Type B pancreatic cell (in vitro differentiated cells): ENCODE measurements around the gene BDP1. TPM values are rescaled to one million over a fixed set of nuclear protein-coding genes. Genes with fewer than 3 reads are reported as not detected.
"Not testable (repeated sequence)": the region's sequence is repeated elsewhere in the genome, so short reads cannot be mapped to it uniquely, and the experiment has no call there.

Experiments
- DNase-seq: peaks from one replicate; pipeline ENCODE4 v3.0.0; 2021; ENCODE audit warnings: mixed read lengths; ENCODE audit not compliant: unreplicated experiment; ENCODE audit errors: extremely low spot score
- H3K27ac Mint-ChIP-seq: 2 replicates; pipeline ENCODE4 v1.8.0; 2021; ENCODE audit warnings: mild to moderate bottlenecking, mixed read lengths
- H3K27me3 Mint-ChIP-seq: 2 replicates; pipeline ENCODE4 v1.8.0; 2021; ENCODE audit warnings: mixed read lengths
- H3K36me3 Mint-ChIP-seq: 2 replicates; pipeline ENCODE4 v1.8.0; 2021; ENCODE audit warnings: mixed read lengths
- H3K4me1 Mint-ChIP-seq: one replicate; pipeline ENCODE4 v1.8.0; 2021; ENCODE audit warnings: mixed read lengths; ENCODE audit not compliant: unreplicated experiment
- H3K4me3 Mint-ChIP-seq: 2 replicates; pipeline ENCODE4 v1.8.0; 2021; ENCODE audit warnings: mild to moderate bottlenecking, mixed read lengths
- H3K9me3 Mint-ChIP-seq: 2 replicates; pipeline ENCODE4 v1.8.0; 2021; ENCODE audit warnings: mixed read lengths
- CTCF ChIP-seq: fragments of 200-600 bp; sonication (generic); conservative IDR thresholded peaks from 2 replicates; pipeline ENCODE4 v1.5.0; 2021; ENCODE audit warnings: antibody characterized with exemption, mild to moderate bottlenecking
- total RNA-seq: library from RNA; stranded (reverse); gene quantifications from 2 replicates; pipeline ENCODE4 v1.2.1, GENCODE V29; 2021; ENCODE audit warnings: low replicate concordance

BDP1 gene
- total RNA-seq, 1 donor from 2014 or later: 31.0 TPM

- Mint-ChIP-seq H3K36me3 (peaks cover 15% of the 10 kb centered on the region), H3K4me3 (no peak overlapping the region), H3K9me3 (no peaks in the 10 kb centered on the region), H3K27ac (no peak overlapping the region), H3K27me3 (no peaks in the 10 kb centered on the region), H3K4me1 (peaks cover 13% of the 10 kb centered on the region)
- no peak for DNase-seq
- TF ChIP-seq CTCF: no peak
Measured at GRCh38 chr5:71569748-71570509, 114.5 kb downstream of the BDP1 start.

- H3K4me1 Mint-ChIP-seq: peaks cover 13% of the 10 kb centered on the region
- not testable (repeated sequence) for H3K27ac Mint-ChIP-seq
Measured at GRCh38 chr5:71571811-71572210, 116.4 kb downstream of the BDP1 start.

GRCh38 chr5:71573591-71573990, 118.1 kb downstream of the BDP1 start:
- H3K36me3 Mint-ChIP-seq: peaks cover 22% of the 10 kb centered on the region
- H3K4me3 Mint-ChIP-seq: no peak overlapping the region
- H3K27me3 Mint-ChIP-seq: no peaks in the 10 kb centered on the region
- TF ChIP-seq CTCF: no peak
- no peak overlapping the region for H3K27ac Mint-ChIP-seq
- H3K9me3 Mint-ChIP-seq: peaks cover 8% of the 10 kb centered on the region
- no peak for DNase-seq
- peaks cover 13% of the 10 kb centered on the region for H3K4me1 Mint-ChIP-seq

More at GRCh38 chr5:71571811-71572210, 116.4 kb downstream of the BDP1 start:
- not testable (repeated sequence) for H3K9me3 Mint-ChIP-seq, H3K4me3 Mint-ChIP-seq, H3K27me3 Mint-ChIP-seq, DNase-seq
- peaks cover 19% of the 10 kb centered on the region for H3K36me3 Mint-ChIP-seq

GRCh38 chr5:71575588-71575987, 120.1 kb downstream of the BDP1 start:
- not testable (repeated sequence) for H3K27me3 Mint-ChIP-seq, DNase-seq, H3K27ac Mint-ChIP-seq, H3K9me3 Mint-ChIP-seq, H3K4me3 Mint-ChIP-seq
- peaks cover 13% of the 10 kb centered on the region for H3K4me1 Mint-ChIP-seq
- peaks cover 20% of the 10 kb centered on the region for H3K36me3 Mint-ChIP-seq

GRCh38 chr5:71576241-71576640, 120.8 kb downstream of the BDP1 start:
- H3K4me1 Mint-ChIP-seq: peaks cover 13% of the 10 kb centered on the region
- peaks cover 20% of the 10 kb centered on the region for H3K36me3 Mint-ChIP-seq
- TF ChIP-seq CTCF: no peak
- no peak for DNase-seq
- no peaks in the 10 kb centered on the region for H3K27me3 Mint-ChIP-seq
- peaks cover 8% of the 10 kb centered on the region for H3K9me3 Mint-ChIP-seq
- no peak overlapping the region for H3K4me3 Mint-ChIP-seq
- no peak overlapping the region for H3K27ac Mint-ChIP-seq

- peaks cover 13% of the 10 kb centered on the region for H3K4me1 Mint-ChIP-seq
- not testable (repeated sequence) for DNase-seq, H3K27me3 Mint-ChIP-seq, H3K9me3 Mint-ChIP-seq, H3K4me3 Mint-ChIP-seq, H3K27ac Mint-ChIP-seq
- peaks cover 20% of the 10 kb centered on the region for H3K36me3 Mint-ChIP-seq
Measured at GRCh38 chr5:71577839-71578238, 122.4 kb downstream of the BDP1 start.

- no peak overlapping the region for H3K27ac Mint-ChIP-seq
- peaks cover 5% of the 10 kb centered on the region for H3K4me1 Mint-ChIP-seq
- TF ChIP-seq CTCF: no peak
- H3K9me3 Mint-ChIP-seq: no peaks in the 10 kb centered on the region
- no peaks in the 10 kb centered on the region for H3K27me3 Mint-ChIP-seq
- H3K4me3 Mint-ChIP-seq: no peak overlapping the region
- no peak for DNase-seq
- no peaks in the 10 kb centered on the region for H3K36me3 Mint-ChIP-seq
Measured at GRCh38 chr5:71582945-71583584, 127.6 kb downstream of the BDP1 start.
